ENCODE results near the gene SPSB1. TPM values are rescaled to one million over a fixed set of nuclear protein-coding genes. Genes with fewer than 3 reads are reported as not detected.

Gene SPSB1
- total RNA-seq, 2 donors from 2014 or later = 29.0 to 57.1 TPM

- no peak overlapping the region for H3K4me3 ChIP-seq
- no peaks in the 10 kb centered on the region for H3K9me3 ChIP-seq
- H3K4me1 ChIP-seq (replicated peaks) = no peaks in the 10 kb centered on the region
- TF ChIP-seq CTCF (IDR thresholded peaks at IDR 0.05) (no peak), POLR2AphosphoS5 (IDR thresholded peaks at IDR 0.05) (no peak), POLR2A (IDR thresholded peaks at IDR 0.05) (no peak)
- 90% methylated on average over 2 of the region's 2 CpGs for WGBS
- intact Hi-C loops (cut with DNase I) = no loop called here
- no peak overlapping the region for H3K27ac ChIP-seq
- DNase-seq (ENCODE audit: low spot score) = no peak
- no peaks in the 10 kb centered on the region for H3K36me3 ChIP-seq
- no peaks in the 10 kb centered on the region for H3K27me3 ChIP-seq (replicated peaks; ENCODE audit: insufficient read depth)
Measured at GRCh38 chr1:9284061-9284460, 8.6 kb upstream of the SPSB1 start.

- TF ChIP-seq CTCF (IDR thresholded peaks at IDR 0.05) (no peak), POLR2A (IDR thresholded peaks at IDR 0.05) (no peak), POLR2AphosphoS5 (IDR thresholded peaks at IDR 0.05) (no peak)
- DNase-seq (ENCODE audit: low spot score) = no peak
- 80% methylated on average over 6 of the region's 6 CpGs for WGBS
- Histone ChIP-seq H3K4me3 (no peak overlapping the region), H3K4me1 (replicated peaks) (no peaks in the 10 kb centered on the region), H3K36me3 (no peaks in the 10 kb centered on the region), H3K27ac (no peak overlapping the region), H3K9me3 (no peaks in the 10 kb centered on the region), H3K27me3 (replicated peaks; ENCODE audit: insufficient read depth) (no peaks in the 10 kb centered on the region)
- intact Hi-C loops (cut with DNase I) = loop anchor here (5.0 kb wide), 1 partner anchor 206 kb away; no protein-coding TSS in a partner anchor
Measured at GRCh38 chr1:9286556-9286955, 6.1 kb upstream of the SPSB1 start.

DNA sequence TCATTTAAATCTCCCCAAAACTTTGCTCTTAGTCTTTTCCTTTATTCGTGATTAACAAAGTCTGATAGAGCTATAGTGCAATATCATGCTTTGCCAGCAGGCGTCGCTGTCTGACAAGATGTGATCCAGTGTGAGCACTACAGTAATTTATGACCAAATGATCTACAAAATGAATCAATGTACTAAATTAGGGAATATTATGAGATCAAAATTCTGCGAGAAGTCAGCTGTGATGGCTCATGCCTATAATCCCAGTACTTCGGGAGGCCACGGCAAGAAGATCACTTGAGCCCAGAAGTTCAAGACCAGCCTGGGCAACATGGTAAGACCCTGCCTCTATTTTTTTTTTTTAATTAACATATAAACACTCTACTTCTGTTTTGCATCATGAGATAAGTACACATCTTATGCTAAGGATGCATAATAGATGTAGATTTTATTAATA, 3.6 kb upstream of the SPSB1 start:
- no peaks in the 10 kb centered on the region for H3K9me3 ChIP-seq
- H3K4me1 ChIP-seq (replicated peaks) = no peaks in the 10 kb centered on the region
- no peak overlapping the region for H3K27ac ChIP-seq
- no peaks in the 10 kb centered on the region for H3K36me3 ChIP-seq
- no peak overlapping the region for H3K4me3 ChIP-seq
- TF ChIP-seq CTCF (IDR thresholded peaks at IDR 0.05) (peak; percentile 95 to 97 (median 96)), POLR2AphosphoS5 (IDR thresholded peaks at IDR 0.05) (peak; percentile 40), POLR2A (IDR thresholded peaks at IDR 0.05) (no peak)
- no peaks in the 10 kb centered on the region for H3K27me3 ChIP-seq (replicated peaks; ENCODE audit: insufficient read depth)
- peak; percentile 68 for DNase-seq (ENCODE audit: low spot score)
- 53% methylated on average over 6 of the region's 6 CpGs for WGBS
- intact Hi-C loops (cut with DNase I) = loop anchor here (5.0 kb wide), 1 partner anchor 203 kb away; no protein-coding TSS in a partner anchor

- Histone ChIP-seq H3K4me3 (no peak overlapping the region), H3K9me3 (no peaks in the 10 kb centered on the region), H3K27ac (peak overlapping the region in 1 of 2 donors; percentile 24), H3K4me1 (replicated peaks) (no peaks in the 10 kb centered on the region), H3K27me3 (replicated peaks; ENCODE audit: insufficient read depth) (no peaks in the 10 kb centered on the region), H3K36me3 (no peaks in the 10 kb centered on the region)
- TF ChIP-seq CTCF (IDR thresholded peaks at IDR 0.05) (no peak), POLR2A (IDR thresholded peaks at IDR 0.05) (no peak), POLR2AphosphoS5 (IDR thresholded peaks at IDR 0.05) (no peak)
- intact Hi-C loops (cut with DNase I) = loop anchor here (2.0 to 5.0 kb wide), 3 partner anchors 82 to 202 kb away; no protein-coding TSS in a partner anchor
- DNase-seq (ENCODE audit: low spot score) = peak; percentile 27
- 45% methylated on average over 5 of the region's 5 CpGs for WGBS
Measured at GRCh38 chr1:9289711-9290485, 2.8 kb upstream of the SPSB1 start.

Measured in prostate gland (tissue), 2 donors.